Body of pancreas (tissue), 4 donors: Measurements from ENCODE around the gene ITPK1. TPM values are rescaled to one million over a fixed set of nuclear protein-coding genes. Genes with fewer than 3 reads are reported as not detected.

Source experiments
- ATAC-seq: fragments of 150-250 bp; one replicate; pipeline ENCODE4 v1.9.1; 2016
- DNase-seq, 4 donors: peaks; one replicate each; pipeline ENCODE4 v3.0.0-alpha.2; 2019
- H3K27ac ChIP-seq, 4 donors: fragments of 200-600 bp; sonication (generic); 1 replicate in 3 of 4; 2 replicates in 1 of 4; pipeline versions ENCODE4 v1.5.1 to v1.6.1; 2016 to 2019; ENCODE audit warnings: mild to moderate bottlenecking in 1 of 4, mixed read lengths in 1 of 4, moderate library complexity in 1 of 4
- H3K27me3 ChIP-seq, 2 donors: fragments of 200-600 bp; sonication (generic); one replicate each; pipeline ENCODE4 v1.6.0; 2016; ENCODE audit warnings: mild to moderate bottlenecking in 1 of 2
- H3K36me3 ChIP-seq, 2 donors: fragments of 200-600 bp; sonication (generic); replicated peaks in 1 of 2; 2 replicates each; pipeline ENCODE4 v1.5.1; 2016; ENCODE audit warnings: low read depth in 2 of 2; ENCODE audit not compliant: insufficient read depth in 1 of 2
- H3K4me1 ChIP-seq: fragments of 200-600 bp; sonication (generic); one replicate; pipeline ENCODE4 v1.6.0; 2016
- H3K4me3 ChIP-seq, 2 donors: fragments of 200-600 bp; sonication (generic); 1 replicate in 1 of 2; 2 replicates in 1 of 2; pipeline ENCODE4 v1.5.1; 2016 to 2019
- H3K9me3 ChIP-seq, 3 donors: fragments of 200-600 bp; sonication (generic); 1 replicate in 2 of 3; 2 replicates in 1 of 3; pipeline ENCODE4 v1.5.1; 2016
- CTCF ChIP-seq, 7 experiments: fragments of 450-650 bp in 4 of 7; fragments of 200-600 bp in 3 of 7; sonication (generic) in 3 of 7; IDR thresholded peaks; one replicate each; pipeline ENCODE4 v1.5.1; 2016 to 2019; ENCODE audit warnings: antibody characterized with exemption in 7 of 7
- POLR2A ChIP-seq, 3 donors: fragments of 450-650 bp; IDR thresholded peaks; one replicate each; pipeline ENCODE4 v1.6.1; 2016; ENCODE audit warnings: antibody characterized with exemption in 3 of 3, mild to moderate bottlenecking in 2 of 3
- WGBS, 2 donors: methylation state at CpG; one replicate each; pipeline ENCODE4 v1.1.5; 2017; 5-methylcytosine and 5-hydroxymethylcytosine counted together
- intact Hi-C: fragments of 100-400 bp; cut with DNase I; formaldehyde crosslinking; loops from one replicate; pipeline ENCODE4 v1.15.1; 2023
- total RNA-seq, 2 donors: library from RNA; depleted of rRNA; stranded (reverse); fragments of >200 nt; gene quantifications; one replicate each; pipeline ENCODE4 v1.1.0, GENCODE V29; 2016

The ITPK1 gene
- total RNA-seq, 2 donors from 2014 or later: 30.1 to 32.6 TPM

GRCh38 chr14:93011650-93012325 lies 103.9 kb downstream of the ITPK1 start:
- H3K4me1 ChIP-seq: peaks cover 27% of the 10 kb centered on the region
- no peaks in the 10 kb centered on the region for H3K36me3 ChIP-seq
- intact Hi-C loops: no loop called here
- H3K27me3 ChIP-seq: no peaks in the 10 kb centered on the region
- no peak overlapping the region for H3K4me3 ChIP-seq
- TF ChIP-seq CTCF (IDR thresholded peaks at IDR 0.05): no peak
- TF ChIP-seq POLR2A (IDR thresholded peaks at IDR 0.05): no peak
- WGBS, 2 donors: 87 to 93% methylated on average over 19 to 22 of the region's 22 CpGs
- no peak overlapping the region for H3K27ac ChIP-seq
- no peaks in the 10 kb centered on the region for H3K9me3 ChIP-seq
- ATAC-seq: no peak
- peak in 1 of 4 donors; percentile 22 for DNase-seq

DNA sequence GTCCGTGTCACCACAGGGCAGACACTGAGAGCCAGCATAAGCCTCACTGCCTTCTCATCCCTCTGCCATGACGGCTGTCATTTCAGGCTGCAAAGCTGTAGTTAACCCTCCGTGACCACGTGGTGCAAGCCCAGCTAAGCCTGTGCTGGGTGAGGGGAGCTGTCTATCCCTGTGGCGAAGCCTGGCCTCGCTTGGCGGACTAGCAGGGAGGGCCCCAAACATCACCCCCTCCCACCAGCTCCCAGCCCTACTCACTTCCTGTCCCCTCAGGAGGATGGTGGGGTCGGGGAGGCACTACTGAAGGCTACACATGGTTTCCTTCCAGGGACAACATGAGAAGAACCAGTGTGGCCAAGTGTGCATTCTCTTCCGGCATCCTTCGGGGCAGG lies 104.6 kb downstream of the ITPK1 start:
- H3K27ac ChIP-seq: no peak overlapping the region
- WGBS, 2 donors: 81 to 82% methylated on average over 6 to 10 of the region's 10 CpGs
- no peaks in the 10 kb centered on the region for H3K27me3 ChIP-seq
- no peaks in the 10 kb centered on the region for H3K9me3 ChIP-seq
- intact Hi-C loops: no loop called here
- DNase-seq (no peak), ATAC-seq (no peak)
- no peaks in the 10 kb centered on the region for H3K36me3 ChIP-seq
- H3K4me1 ChIP-seq: peaks cover 26% of the 10 kb centered on the region
- H3K4me3 ChIP-seq: no peak overlapping the region
- TF ChIP-seq CTCF (IDR thresholded peaks at IDR 0.05) (no peak), POLR2A (IDR thresholded peaks at IDR 0.05) (no peak)

- TF ChIP-seq POLR2A (IDR thresholded peaks at IDR 0.05) (no peak), CTCF (IDR thresholded peaks at IDR 0.05) (no peak)
- intact Hi-C loops: no loop called here
- Histone ChIP-seq H3K27me3 (no peaks in the 10 kb centered on the region), H3K4me3 (no peak overlapping the region), H3K9me3 (no peaks in the 10 kb centered on the region), H3K27ac (no peak overlapping the region), H3K4me1 (peaks cover 31% of the 10 kb centered on the region), H3K36me3 (no peaks in the 10 kb centered on the region)
- DNase-seq (peak in 1 of 4 donors; percentile 44), ATAC-seq (no peak)
- 69 to 81% methylated on average over 13 of the region's 13 CpGs for WGBS, 2 donors
Measured at GRCh38 chr14:93010522-93011140, 105.1 kb downstream of the ITPK1 start.

DNA sequence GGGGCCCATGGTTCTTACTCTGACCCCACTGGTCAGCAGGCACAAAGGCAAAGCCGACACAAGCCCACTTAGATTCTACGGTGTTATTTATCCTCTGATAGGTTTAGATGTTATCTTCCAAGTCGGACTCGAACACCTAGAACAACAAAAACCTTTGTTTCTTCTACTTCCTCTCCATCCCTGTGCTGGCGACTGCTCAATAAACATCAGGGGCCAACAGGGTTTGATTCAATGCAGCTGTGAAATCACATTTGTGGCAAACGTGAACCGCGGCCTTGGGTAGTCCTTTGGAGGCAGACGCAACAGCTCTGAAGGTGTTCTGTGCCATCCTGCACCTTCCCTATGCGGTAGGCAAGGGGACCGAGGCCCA lies 105.6 kb downstream of the ITPK1 start:
- DNase-seq (no peak), ATAC-seq (no peak)
- no peak overlapping the region for H3K4me3 ChIP-seq
- H3K27me3 ChIP-seq: no peaks in the 10 kb centered on the region
- 66 to 72% methylated on average over 11 of the region's 11 CpGs for whole genome bisulfite sequencing, 2 donors
- peaks cover 36% of the 10 kb centered on the region for H3K4me1 ChIP-seq
- TF ChIP-seq POLR2A (IDR thresholded peaks at IDR 0.05): no peak
- TF ChIP-seq CTCF (IDR thresholded peaks at IDR 0.05): no peak
- H3K9me3 ChIP-seq: no peaks in the 10 kb centered on the region
- H3K27ac ChIP-seq: no peak overlapping the region
- intact Hi-C loops: no loop called here
- no peaks in the 10 kb centered on the region for H3K36me3 ChIP-seq
